ENCODE data around the gene PPP1R9A. TPM values are rescaled to one million over a fixed set of nuclear protein-coding genes. Genes with fewer than 3 reads are reported as not detected.

Gene PPP1R9A
- total RNA-seq, 3 donors from 2014 or later: 0.08 to 0.35 (median 0.16) TPM

DNA sequence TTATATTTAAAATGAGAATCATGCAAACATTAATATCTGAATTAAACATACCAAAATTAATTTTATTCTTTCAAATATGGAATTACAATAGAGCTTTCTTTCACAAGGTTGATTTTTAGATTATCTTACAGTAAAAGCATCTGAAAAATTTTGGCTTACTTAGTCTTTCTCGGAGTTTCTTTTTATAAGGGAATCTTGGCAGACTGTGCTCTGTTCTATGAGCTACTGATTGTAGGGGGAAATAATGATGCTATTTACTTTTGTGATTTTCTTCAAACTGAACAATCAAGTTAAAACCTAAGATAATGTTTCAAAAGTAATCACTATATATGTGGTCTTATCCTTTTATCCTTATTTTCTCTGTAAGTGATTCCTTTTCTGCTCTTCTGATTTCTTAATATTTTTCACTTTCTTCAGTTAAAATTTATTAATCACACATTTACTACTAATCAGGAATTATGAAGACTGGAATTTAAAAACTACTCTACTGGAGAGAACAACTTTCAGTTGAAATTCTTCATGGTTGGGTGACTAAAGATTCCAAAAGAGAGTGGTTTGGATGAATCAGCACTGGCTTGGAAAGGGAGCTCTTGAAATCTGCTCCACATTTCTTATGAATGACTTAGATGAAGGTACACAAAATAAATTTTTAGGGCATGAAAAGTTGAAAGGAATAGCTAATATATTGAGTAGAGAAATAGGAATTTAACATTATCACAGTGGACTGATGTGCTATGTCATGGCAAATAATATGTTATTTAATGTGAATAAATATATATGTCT lies 103.9 kb downstream of the PPP1R9A start:
- no peaks in the 10 kb centered on the region for H3K27me3 Mint-ChIP-seq (ENCODE audit: low read depth)
- DNase-seq (no peak), ATAC-seq (no peak)
- H3K4me3 Mint-ChIP-seq: no peak overlapping the region
- no peaks in the 10 kb centered on the region for H3K4me1 Mint-ChIP-seq (ENCODE audit: low read depth)
- no peaks in the 10 kb centered on the region for H3K9me3 Mint-ChIP-seq
- no peaks in the 10 kb centered on the region for H3K36me3 Mint-ChIP-seq (ENCODE audit: insufficient read depth)

DNA sequence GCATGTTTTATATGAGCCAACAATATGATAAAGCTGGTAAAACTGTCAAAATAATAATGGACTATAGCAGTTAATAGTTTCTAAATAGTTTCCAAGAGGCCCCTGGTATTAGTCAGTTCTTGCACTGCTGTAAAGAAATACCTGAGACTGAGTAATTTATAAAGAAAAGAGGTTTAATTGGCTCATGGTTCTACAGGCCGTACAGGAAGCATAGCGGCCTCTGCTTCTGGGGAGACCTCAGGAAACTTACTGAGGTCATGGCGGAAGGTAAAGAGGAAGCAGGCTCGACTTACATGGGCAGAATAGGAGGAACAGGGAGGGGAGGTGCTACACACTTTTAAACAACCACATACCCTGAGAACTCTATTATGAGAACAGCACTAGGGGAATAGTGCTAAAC lies 104.6 kb downstream of the PPP1R9A start:
- Mint-ChIP-seq H3K27me3 (ENCODE audit: low read depth) (no peaks in the 10 kb centered on the region), H3K36me3 (ENCODE audit: insufficient read depth) (no peaks in the 10 kb centered on the region), H3K4me3 (no peak overlapping the region), H3K4me1 (ENCODE audit: low read depth) (no peaks in the 10 kb centered on the region), H3K9me3 (no peaks in the 10 kb centered on the region)
- no peak for DNase-seq
- ATAC-seq: no peak

DNA sequence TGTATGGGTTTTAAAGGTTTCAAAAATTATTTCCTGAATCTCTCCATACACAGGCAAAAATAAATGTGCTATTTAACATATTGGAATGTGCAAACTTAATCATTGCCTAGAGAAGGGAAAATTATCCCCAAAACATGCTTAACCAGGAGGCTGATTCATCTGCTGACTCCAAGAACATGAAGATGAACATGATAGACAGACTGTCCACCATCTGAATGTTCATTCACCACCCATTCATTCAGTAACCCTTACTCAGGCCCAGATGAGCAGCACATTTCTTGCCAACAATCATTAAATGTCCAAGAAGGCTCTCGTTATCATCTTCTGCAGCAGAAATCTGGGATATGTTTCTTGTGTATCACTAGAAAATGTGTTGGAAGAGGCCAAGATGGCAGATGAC lies 110.6 kb downstream of the PPP1R9A start:
- no peak for DNase-seq
- H3K9me3 Mint-ChIP-seq: no peaks in the 10 kb centered on the region
- H3K36me3 Mint-ChIP-seq (ENCODE audit: insufficient read depth): no peaks in the 10 kb centered on the region
- no peak overlapping the region for H3K4me3 Mint-ChIP-seq
- H3K4me1 Mint-ChIP-seq (ENCODE audit: low read depth): no peaks in the 10 kb centered on the region
- ATAC-seq: no peak
- H3K27me3 Mint-ChIP-seq (ENCODE audit: low read depth): no peaks in the 10 kb centered on the region

DNA sequence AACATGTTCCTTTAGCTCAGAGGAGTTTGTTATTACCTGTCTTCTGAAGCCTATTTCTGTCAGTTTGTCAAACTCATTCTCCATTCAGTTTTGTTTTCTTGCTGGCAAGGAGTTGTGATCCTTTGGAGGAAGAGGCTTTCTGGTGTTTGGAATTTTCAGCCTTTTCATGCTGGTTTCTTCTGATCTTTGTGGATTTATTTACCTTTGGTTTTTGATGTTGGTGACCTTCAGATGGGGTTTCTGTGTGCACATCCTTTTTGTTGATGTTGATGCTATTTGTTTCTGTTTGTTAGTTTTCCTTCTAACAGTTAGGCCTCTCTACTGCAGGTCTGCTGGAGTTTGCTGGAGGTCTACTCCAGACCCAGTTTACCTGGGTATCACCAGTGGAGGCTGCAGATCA lies 118.6 kb downstream of the PPP1R9A start:
- H3K27me3 Mint-ChIP-seq (ENCODE audit: low read depth): no peaks in the 10 kb centered on the region
- no peak overlapping the region for H3K4me3 Mint-ChIP-seq
- H3K9me3 Mint-ChIP-seq: peaks cover 7% of the 10 kb centered on the region
- H3K4me1 Mint-ChIP-seq (ENCODE audit: low read depth): no peaks in the 10 kb centered on the region
- DNase-seq: no peak
- ATAC-seq: no peak
- no peaks in the 10 kb centered on the region for H3K36me3 Mint-ChIP-seq (ENCODE audit: insufficient read depth)

DNA sequence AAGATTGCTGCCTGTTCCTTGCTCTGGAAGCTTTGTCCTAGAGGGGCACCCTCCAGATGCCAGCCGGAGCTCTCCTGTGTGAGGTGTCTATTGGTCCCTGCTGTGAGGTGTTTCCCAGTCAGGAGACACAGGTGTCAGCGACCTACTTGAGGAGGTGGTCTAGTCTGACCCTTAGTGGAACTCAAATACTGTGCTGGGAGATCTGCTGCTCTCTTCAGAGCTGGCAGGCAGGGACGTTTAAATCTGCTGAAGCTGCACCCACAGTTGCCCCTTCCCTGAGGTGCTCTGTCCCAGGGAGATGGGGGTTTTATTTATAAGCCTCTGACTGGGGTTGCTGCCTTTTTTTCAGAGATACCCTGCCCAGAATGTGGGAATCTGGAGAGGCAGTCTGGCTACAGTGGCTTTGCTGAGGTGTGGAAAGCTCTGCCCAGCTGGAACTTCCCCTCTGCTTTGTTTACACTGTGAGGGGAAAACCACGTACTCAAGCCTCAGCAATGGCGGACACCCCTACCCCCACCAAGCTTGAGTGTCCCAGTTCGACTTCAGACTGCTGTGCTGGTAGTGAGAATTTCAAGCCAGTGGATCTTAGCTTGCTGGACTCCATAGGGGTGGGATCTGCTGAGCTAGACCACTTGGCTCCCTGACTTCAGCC lies 119.2 kb downstream of the PPP1R9A start:
- Mint-ChIP-seq H3K4me1 (ENCODE audit: low read depth) (no peaks in the 10 kb centered on the region), H3K4me3 (no peak overlapping the region), H3K27me3 (ENCODE audit: low read depth) (no peaks in the 10 kb centered on the region), H3K36me3 (ENCODE audit: insufficient read depth) (no peaks in the 10 kb centered on the region), H3K9me3 (peaks cover 7% of the 10 kb centered on the region)
- DNase-seq (no peak), ATAC-seq (no peak)

DNA sequence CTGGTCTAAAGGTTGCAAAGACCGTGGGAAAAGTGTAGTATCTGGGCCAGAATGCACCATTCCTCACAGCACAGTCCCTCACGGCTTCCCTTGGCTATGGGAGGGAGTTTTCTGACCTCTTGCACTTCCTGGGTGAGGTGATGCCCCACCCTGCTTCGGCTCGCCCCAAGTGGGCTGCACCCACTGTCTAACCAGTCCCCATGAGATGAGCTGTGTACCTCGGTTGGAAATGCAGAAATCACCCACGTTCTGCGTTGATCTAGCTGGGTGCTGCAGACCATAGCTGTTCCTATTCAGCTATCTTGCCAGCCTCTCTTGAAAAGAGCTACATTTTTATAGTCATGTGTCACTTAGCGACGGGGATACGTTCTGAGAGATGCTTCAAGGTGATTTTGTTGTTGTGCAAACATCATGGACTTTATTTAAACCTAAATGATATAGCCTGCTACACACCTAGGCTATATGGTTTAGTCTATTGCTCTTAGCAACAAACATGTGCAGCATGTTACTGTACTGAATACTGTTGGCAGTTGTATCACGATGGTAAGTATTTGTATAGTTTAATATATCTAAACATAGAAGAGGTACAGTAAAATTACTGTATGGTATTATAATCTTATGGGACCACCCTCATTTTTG lies 120.0 kb downstream of the PPP1R9A start:
- Mint-ChIP-seq H3K4me1 (ENCODE audit: low read depth) (no peaks in the 10 kb centered on the region), H3K4me3 (no peak overlapping the region), H3K9me3 (peaks cover 7% of the 10 kb centered on the region), H3K27me3 (ENCODE audit: low read depth) (no peaks in the 10 kb centered on the region), H3K36me3 (ENCODE audit: insufficient read depth) (no peaks in the 10 kb centered on the region)
- ATAC-seq (no peak), DNase-seq (no peak)

DNA sequence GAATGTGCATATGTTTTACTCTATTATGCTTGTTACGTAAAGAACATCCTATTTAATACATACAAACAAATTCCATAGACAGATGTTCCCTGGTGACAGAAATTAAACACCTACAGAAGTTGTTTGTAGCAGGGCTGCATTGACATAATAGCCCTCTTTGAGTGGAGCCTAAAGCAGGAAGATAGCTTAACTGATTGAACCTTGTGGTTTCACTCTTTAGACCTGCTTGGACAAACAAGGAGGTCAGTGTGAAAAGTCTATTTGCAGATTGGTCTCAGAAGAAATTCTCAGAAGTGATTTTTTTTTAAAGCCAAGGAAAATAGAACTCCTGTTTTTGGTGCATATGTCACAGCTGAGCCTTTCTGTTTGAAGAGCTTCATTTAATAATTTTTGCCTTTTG lies 121.3 kb downstream of the PPP1R9A start:
- no peaks in the 10 kb centered on the region for H3K4me1 Mint-ChIP-seq (ENCODE audit: low read depth)
- no peak for DNase-seq
- no peaks in the 10 kb centered on the region for H3K27me3 Mint-ChIP-seq (ENCODE audit: low read depth)
- peaks cover 7% of the 10 kb centered on the region for H3K9me3 Mint-ChIP-seq
- no peak overlapping the region for H3K4me3 Mint-ChIP-seq
- no peaks in the 10 kb centered on the region for H3K36me3 Mint-ChIP-seq (ENCODE audit: insufficient read depth)
- ATAC-seq: no peak

DNA sequence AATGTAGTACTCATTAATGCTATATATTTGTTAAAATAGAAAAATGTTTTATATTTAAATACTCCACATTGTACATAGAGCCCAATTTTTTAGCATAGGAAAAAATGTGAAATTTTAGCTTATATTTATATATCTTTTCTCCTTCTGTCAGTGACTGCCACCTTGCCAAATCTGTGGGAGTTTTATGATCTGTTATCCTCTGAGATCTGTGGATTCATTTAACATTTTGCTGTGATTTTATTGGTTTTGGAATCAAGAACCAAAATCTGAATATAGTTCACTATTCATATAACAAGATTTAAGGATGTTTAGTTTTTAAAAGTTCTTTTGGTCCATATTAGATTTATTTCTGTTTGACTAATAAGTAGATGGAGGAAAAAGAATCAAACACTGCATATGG lies 127.9 kb downstream of the PPP1R9A start:
- H3K27me3 Mint-ChIP-seq (ENCODE audit: low read depth): no peaks in the 10 kb centered on the region
- no peak for DNase-seq

DNA sequence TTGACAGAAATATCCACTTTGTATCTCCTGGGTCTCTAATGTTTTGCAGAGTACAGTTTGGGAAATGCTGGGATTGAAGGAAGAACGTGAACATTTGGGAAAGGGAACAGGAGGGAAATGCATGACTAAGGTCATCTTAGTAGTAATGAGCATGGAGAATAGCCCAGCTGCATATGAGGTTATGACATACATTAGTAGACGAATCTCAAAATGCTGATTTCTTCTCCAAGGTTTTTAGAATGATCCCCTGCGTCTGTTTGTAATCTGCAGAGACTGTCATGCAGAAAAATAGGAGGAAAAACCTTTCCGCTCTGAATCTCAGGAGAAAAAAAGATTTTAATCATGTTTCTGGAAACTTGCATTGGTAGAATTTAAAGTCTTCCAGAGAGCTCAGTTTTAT lies 133.6 kb downstream of the PPP1R9A start:
- H3K9me3 Mint-ChIP-seq: no peaks in the 10 kb centered on the region

More for the DNA sequence above, 127.9 kb downstream of the PPP1R9A start:
- Mint-ChIP-seq H3K36me3 (ENCODE audit: insufficient read depth) (no peaks in the 10 kb centered on the region), H3K4me3 (no peak overlapping the region), H3K9me3 (no peaks in the 10 kb centered on the region), H3K4me1 (ENCODE audit: low read depth) (no peaks in the 10 kb centered on the region)
- no peak for ATAC-seq

DNA sequence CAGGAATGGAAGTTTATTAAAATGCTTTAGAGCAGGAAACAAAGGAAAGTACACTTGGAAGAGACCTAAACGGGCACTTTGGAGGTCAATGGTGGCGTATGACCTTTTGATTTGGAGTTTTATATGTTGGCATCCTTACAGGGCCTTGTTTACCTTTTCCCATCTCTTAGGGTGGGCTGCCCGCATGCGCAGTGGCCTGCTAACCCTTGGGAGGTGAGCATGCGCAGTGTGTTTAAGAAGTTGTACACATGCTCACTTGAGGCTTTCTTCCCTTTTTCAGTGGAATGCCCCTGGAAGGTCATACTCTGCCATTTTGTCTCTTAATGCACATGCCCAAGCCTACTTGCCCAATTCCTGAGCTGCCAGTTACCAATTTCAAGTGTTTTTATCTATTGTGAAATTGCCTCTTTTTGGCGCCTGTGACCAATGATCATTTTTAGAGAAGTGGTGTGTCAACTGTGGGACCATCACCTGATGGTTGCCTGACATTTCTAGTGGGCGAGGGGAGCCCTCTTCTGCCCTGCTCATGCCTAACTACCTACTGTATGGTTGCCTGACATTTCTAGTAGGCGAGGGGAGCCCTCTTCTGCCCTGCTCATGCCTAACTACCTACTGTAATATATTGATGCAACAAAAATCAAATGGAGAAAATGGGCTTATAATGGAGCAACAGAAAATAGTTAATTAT lies 138.0 kb downstream of the PPP1R9A start:
- Mint-ChIP-seq H3K27me3 (ENCODE audit: low read depth) (no peaks in the 10 kb centered on the region), H3K9me3 (no peaks in the 10 kb centered on the region), H3K4me1 (ENCODE audit: low read depth) (no peaks in the 10 kb centered on the region), H3K4me3 (no peak overlapping the region), H3K36me3 (ENCODE audit: insufficient read depth) (no peaks in the 10 kb centered on the region)
- no peak for DNase-seq
- no peak for ATAC-seq

More for the DNA sequence above, 133.6 kb downstream of the PPP1R9A start:
- Mint-ChIP-seq H3K4me1 (ENCODE audit: low read depth) (no peaks in the 10 kb centered on the region), H3K36me3 (ENCODE audit: insufficient read depth) (no peaks in the 10 kb centered on the region), H3K27me3 (ENCODE audit: low read depth) (no peaks in the 10 kb centered on the region), H3K4me3 (no peak overlapping the region)
- no peak for DNase-seq
- ATAC-seq: no peak

DNA sequence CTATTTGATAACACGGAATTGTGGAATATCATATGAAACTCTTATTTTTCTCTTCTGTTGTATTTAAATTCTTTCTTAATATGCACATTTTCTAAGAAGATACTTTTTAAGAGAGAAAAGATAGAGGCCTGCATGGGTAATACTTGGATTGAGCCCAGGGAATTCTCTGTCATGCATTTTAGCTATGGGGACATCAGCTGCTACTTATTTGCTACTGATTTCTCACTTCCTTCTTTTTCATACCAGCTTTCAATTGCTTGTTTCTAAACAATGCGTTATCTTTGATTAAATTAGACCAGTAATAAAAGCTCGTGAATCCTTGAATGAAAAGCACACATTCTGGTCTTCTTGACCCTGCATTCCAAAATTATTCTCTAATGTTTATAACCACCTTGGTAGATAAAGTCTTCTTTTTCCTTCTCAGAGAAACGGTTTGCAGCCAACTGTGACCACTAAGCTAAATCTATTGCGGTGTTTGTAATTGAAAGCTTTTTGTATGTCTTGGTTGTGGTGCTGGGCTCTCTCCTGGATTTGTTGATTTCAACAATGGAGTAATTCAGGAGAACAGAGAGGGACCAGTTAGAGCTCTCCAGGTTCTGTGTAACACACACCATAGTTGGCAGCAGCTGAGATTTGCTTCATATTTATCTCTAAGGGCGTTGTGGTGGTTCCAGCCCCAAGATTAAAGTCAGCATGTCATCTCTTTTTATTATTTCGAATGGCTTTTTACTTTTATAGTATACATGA lies 139.3 kb downstream of the PPP1R9A start:
- no peak for DNase-seq
- ATAC-seq: no peak
- Mint-ChIP-seq H3K36me3 (ENCODE audit: insufficient read depth) (no peaks in the 10 kb centered on the region), H3K4me1 (ENCODE audit: low read depth) (no peaks in the 10 kb centered on the region), H3K4me3 (no peak overlapping the region), H3K9me3 (no peaks in the 10 kb centered on the region), H3K27me3 (ENCODE audit: low read depth) (no peaks in the 10 kb centered on the region)

DNA sequence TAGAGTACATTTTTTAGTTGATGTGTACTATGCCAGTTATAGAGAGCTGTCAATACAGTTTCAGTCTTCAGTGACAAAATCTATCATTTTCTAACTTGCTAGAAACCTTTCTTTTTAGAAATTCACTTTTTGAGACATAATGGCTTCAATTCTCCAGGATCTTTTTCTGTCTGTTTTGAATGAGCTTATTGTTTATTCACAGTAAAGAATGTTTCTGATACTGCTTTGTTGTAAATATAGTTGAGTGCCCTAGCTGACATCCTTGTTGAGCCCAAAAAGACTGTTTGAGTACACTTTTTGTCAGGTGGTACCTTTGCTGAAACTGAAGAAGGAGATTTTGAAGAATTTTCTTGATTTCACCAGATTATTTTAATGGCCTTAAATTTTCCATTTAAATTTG lies 139.9 kb downstream of the PPP1R9A start:
- ATAC-seq: no peak

DNA sequence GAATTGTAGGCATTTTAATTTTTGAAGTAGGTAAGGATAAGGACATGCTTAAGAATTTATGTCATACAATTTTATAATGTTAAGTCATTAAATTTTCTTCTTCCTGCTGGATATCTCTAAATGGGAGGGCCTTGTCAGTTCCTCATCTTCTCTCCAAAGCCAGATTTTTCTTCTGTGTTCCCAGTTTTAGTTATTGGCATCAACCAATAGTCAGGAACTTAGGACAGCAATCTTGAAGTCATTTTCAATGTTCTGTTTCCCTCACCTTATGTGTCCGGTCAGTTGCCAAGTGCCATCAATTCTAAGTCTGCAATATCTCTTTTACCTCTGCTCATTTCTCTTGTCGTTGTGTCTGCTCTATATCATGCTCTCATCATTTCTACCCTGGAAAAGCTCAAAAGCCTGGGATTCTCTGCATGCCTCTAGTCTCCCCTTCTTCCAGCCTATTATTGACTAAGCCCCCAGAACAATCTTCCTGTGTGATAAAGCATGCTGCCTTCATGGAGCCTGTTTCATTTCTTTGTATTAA lies 145.2 kb downstream of the PPP1R9A start:
- no peaks in the 10 kb centered on the region for H3K4me1 Mint-ChIP-seq (ENCODE audit: low read depth)
- DNase-seq (no peak), ATAC-seq (no peak)
- no peaks in the 10 kb centered on the region for H3K27me3 Mint-ChIP-seq (ENCODE audit: low read depth)
- no peaks in the 10 kb centered on the region for H3K36me3 Mint-ChIP-seq (ENCODE audit: insufficient read depth)
- H3K4me3 Mint-ChIP-seq: no peak overlapping the region
- H3K9me3 Mint-ChIP-seq: no peaks in the 10 kb centered on the region

More for the DNA sequence above, 139.9 kb downstream of the PPP1R9A start:
- DNase-seq: no peak
- Mint-ChIP-seq H3K4me1 (ENCODE audit: low read depth) (no peaks in the 10 kb centered on the region), H3K4me3 (no peak overlapping the region), H3K27me3 (ENCODE audit: low read depth) (no peaks in the 10 kb centered on the region), H3K9me3 (no peaks in the 10 kb centered on the region), H3K36me3 (ENCODE audit: insufficient read depth) (no peaks in the 10 kb centered on the region)

DNA sequence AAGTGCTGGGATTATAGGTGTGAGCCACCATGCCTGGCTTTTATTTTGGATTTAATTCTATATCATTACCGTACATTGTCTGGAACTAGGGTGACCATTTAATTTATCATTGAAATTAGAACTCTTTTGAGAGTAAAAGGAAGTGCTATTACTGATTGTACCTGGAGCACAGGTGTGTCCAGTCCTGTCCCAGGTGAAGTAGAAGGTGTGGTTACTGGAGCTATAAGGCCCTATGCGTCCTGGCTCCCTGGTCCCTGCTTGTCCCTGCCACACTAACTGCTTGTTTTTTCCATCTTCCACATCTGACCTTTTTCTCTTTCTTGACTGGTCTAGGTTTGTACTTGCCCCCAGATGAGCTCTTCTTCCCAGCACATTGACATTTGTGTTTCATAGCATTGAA lies 147.0 kb downstream of the PPP1R9A start:
- no peaks in the 10 kb centered on the region for H3K27me3 Mint-ChIP-seq (ENCODE audit: low read depth)

More for the DNA sequence above, 147.0 kb downstream of the PPP1R9A start:
- ATAC-seq (no peak), DNase-seq (no peak)
- H3K9me3 Mint-ChIP-seq: no peaks in the 10 kb centered on the region
- H3K4me3 Mint-ChIP-seq: no peak overlapping the region
- H3K4me1 Mint-ChIP-seq (ENCODE audit: low read depth): no peaks in the 10 kb centered on the region
- no peaks in the 10 kb centered on the region for H3K36me3 Mint-ChIP-seq (ENCODE audit: insufficient read depth)
